Loucy (cell line): ENCODE results near the gene LSM14B.

Experiments used
- H2AFZ ChIP-seq: fragments of 200-600 bp; sonication (generic); 2 replicates; pipeline ENCODE4 v1.6.0; 2016; ENCODE audit warnings: antibody characterized with exemption, mild to moderate bottlenecking, low read length, moderate library complexity
- H3F3A ChIP-seq: fragments of 200-600 bp; 2 replicates; pipeline ENCODE4 v1.6.0; 2016; ENCODE audit warnings: antibody characterized with exemption, low read depth, mild to moderate bottlenecking
- H3K27me3 ChIP-seq: fragments of 200-600 bp; sonication (generic); 2 replicates; pipeline ENCODE4 v1.6.1; 2014; ENCODE audit warnings: low read length, mild to moderate bottlenecking; ENCODE audit not compliant: insufficient read depth, poor library complexity, severe bottlenecking
- H3K36me3 ChIP-seq: fragments of 200-600 bp; sonication (generic); 2 replicates; pipeline ENCODE4 v1.6.1; 2016; ENCODE audit warnings: low read length; ENCODE audit not compliant: insufficient read depth
- H3K4me1 ChIP-seq: fragments of 200-600 bp; sonication (generic); 2 replicates; pipeline ENCODE4 v1.5.1; 2014; ENCODE audit warnings: low read length, mild to moderate bottlenecking; ENCODE audit not compliant: insufficient read depth, poor library complexity, severe bottlenecking
- H3K4me2 ChIP-seq: fragments of 200-600 bp; sonication (generic); 2 replicates; pipeline ENCODE4 v1.6.0; 2014; ENCODE audit warnings: antibody characterized with exemption, low read length, low read depth, mild to moderate bottlenecking; ENCODE audit not compliant: poor library complexity, severe bottlenecking
- H3K4me3 ChIP-seq: fragments of 200-600 bp; sonication (generic); 2 replicates; pipeline ENCODE4 v1.5.1; 2014; ENCODE audit warnings: low read length, mild to moderate bottlenecking, mixed read lengths; ENCODE audit not compliant: poor library complexity, severe bottlenecking
- H3K79me2 ChIP-seq: fragments of 200-600 bp; sonication (generic); 2 replicates; pipeline ENCODE4 v1.6.1; 2014; ENCODE audit warnings: low read length; ENCODE audit not compliant: insufficient read depth
- H3K9ac ChIP-seq: fragments of 200-600 bp; sonication (generic); 2 replicates; pipeline ENCODE4 v1.6.0; 2014; ENCODE audit warnings: mild to moderate bottlenecking, low read depth, low read length, moderate library complexity; ENCODE audit not compliant: poor library complexity, severe bottlenecking
- H3K9me2 ChIP-seq: fragments of 200-600 bp; sonication (generic); replicated peaks from 2 replicates; pipeline ENCODE4 v1.6.1; 2016; ENCODE audit warnings: low read depth, low read length, mixed read lengths
- H3K9me3 ChIP-seq: fragments of 200-600 bp; sonication (generic); 2 replicates; pipeline ENCODE4 v1.6.1; 2014; ENCODE audit warnings: mild to moderate bottlenecking, antibody characterized with exemption, low read length, low read depth; ENCODE audit not compliant: insufficient read depth
- H4K20me1 ChIP-seq: fragments of 200-600 bp; sonication (generic); 2 replicates; pipeline ENCODE4 v1.6.0; 2014; ENCODE audit warnings: antibody characterized with exemption, low read length, mild to moderate bottlenecking; ENCODE audit not compliant: insufficient read depth, poor library complexity, severe bottlenecking
- EZH2phosphoT487 ChIP-seq: fragments of 200-600 bp; IDR thresholded peaks from 2 replicates; pipeline ENCODE4 v1.6.1; 2018; ENCODE audit warnings: antibody characterized with exemption, mild to moderate bottlenecking, moderate library complexity, borderline replicate concordance
- TF ChIP-seq, protein P1 (sequence below): fragments of 200-600 bp; sonication (generic); conservative IDR thresholded peaks from 2 replicates; pipeline ENCODE4 v1.5.1; 2014; ENCODE audit warnings: mild to moderate bottlenecking, antibody characterized with exemption, low read length

LSM14B gene

DNA sequence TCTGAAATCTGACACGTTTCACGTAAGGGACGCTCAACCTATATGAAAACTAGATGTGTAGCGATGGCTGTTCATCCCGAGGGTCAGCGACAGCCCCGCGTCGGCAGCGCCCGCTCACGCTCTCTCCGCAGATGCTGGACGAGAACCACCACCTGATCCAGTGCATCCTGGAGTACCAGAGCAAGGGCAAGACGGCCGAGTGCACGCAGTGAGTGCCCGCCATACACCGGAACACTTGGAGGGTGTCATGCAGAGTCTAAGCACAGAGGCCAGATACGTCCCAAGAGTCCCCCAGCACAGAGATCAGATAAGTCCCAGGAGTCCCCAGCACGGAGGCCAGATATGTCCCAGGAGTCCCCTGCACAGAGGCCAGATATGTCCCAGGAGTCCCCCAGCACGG lies 36.3 kb downstream of the LSM14B start:
- Histone ChIP-seq H3K4me2 (no peak overlapping the region), H3K9me3 (no peaks in the 10 kb centered on the region), H3F3A (no peaks in the 10 kb centered on the region), H3K36me3 (peaks cover 54% of the 10 kb centered on the region; the same call in 1 of the 2 replicates), H3K9ac (no peak overlapping the region), H3K4me1 (no peaks in the 10 kb centered on the region), H3K79me2 (peaks cover 62% of the 10 kb centered on the region), H3K4me3 (no peak overlapping the region), H3K9me2 (no peaks in the 10 kb centered on the region), H3K27me3 (no peaks in the 10 kb centered on the region), H4K20me1 (peaks cover 22% of the 10 kb centered on the region), H2AFZ (no peak overlapping the region)
- TF ChIP-seq, protein P1, sequence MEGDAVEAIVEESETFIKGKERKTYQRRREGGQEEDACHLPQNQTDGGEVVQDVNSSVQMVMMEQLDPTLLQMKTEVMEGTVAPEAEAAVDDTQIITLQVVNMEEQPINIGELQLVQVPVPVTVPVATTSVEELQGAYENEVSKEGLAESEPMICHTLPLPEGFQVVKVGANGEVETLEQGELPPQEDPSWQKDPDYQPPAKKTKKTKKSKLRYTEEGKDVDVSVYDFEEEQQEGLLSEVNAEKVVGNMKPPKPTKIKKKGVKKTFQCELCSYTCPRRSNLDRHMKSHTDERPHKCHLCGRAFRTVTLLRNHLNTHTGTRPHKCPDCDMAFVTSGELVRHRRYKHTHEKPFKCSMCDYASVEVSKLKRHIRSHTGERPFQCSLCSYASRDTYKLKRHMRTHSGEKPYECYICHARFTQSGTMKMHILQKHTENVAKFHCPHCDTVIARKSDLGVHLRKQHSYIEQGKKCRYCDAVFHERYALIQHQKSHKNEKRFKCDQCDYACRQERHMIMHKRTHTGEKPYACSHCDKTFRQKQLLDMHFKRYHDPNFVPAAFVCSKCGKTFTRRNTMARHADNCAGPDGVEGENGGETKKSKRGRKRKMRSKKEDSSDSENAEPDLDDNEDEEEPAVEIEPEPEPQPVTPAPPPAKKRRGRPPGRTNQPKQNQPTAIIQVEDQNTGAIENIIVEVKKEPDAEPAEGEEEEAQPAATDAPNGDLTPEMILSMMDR, result no peak
- TF ChIP-seq EZH2phosphoT487, result no peak

DNA sequence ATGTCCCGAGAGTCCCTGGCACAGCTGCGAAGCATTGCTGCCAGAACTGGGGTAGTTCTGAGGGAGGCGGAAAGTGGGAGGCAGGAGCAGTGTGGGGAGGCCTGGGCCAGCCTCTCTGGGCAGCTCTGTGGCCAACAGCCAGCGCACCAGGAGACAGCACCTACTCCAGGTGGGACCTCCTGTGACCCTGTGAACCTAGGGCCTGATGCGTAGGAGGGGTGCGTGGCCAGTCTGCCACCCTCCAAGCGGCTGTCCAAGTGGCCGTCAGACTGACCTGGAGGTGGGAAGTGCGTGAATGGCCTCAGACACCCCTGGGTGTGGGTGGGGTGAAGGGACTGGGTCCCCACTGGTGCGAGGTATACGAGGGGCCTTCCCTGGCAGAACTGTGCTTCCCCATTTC lies 36.8 kb downstream of the LSM14B start:
- Histone ChIP-seq H3K9ac (no peak overlapping the region), H3K4me1 (no peaks in the 10 kb centered on the region), H3K4me2 (no peak overlapping the region), H3K79me2 (peaks cover 57% of the 10 kb centered on the region), H3K9me3 (no peaks in the 10 kb centered on the region), H3K4me3 (no peak overlapping the region), H3K36me3 (peaks cover 54% of the 10 kb centered on the region; the same call in 1 of the 2 replicates), H2AFZ (no peak overlapping the region), H3K27me3 (no peaks in the 10 kb centered on the region), H4K20me1 (peaks cover 21% of the 10 kb centered on the region), H3K9me2 (no peaks in the 10 kb centered on the region), H3F3A (no peaks in the 10 kb centered on the region)
- TF ChIP-seq, protein P1, result no peak
- TF ChIP-seq EZH2phosphoT487, result no peak

DNA sequence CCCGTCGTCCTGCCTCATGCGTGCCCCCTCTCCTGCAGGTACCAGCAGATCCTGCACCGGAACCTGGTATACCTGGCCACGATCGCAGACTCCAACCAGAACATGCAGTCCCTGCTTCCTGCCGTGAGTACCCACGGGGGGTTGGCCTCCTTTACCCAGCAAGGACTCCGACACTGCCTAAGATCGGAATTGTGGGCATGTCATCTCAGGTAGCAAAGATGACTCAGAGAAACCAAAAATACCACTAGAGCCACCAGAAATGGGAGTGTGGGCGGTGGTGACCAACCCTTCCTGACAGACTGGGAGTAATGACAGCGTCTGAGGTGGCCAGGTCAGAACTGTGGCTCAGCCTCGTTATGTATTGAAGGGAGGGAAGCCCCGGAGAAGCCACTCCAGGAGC lies 37.6 kb downstream of the LSM14B start:
- H3K4me1 ChIP-seq, result no peaks in the 10 kb centered on the region
- H3K4me2 ChIP-seq, result no peak overlapping the region
- peaks cover 58% of the 10 kb centered on the region; the same call in 1 of the 2 replicates for H3K36me3 ChIP-seq
- no peaks in the 10 kb centered on the region for H3F3A ChIP-seq
- peaks cover 21% of the 10 kb centered on the region for H4K20me1 ChIP-seq
- TF ChIP-seq EZH2phosphoT487, result no peak
- TF ChIP-seq, protein P1, result no peak
- no peaks in the 10 kb centered on the region for H3K9me3 ChIP-seq
- H3K27me3 ChIP-seq, result no peaks in the 10 kb centered on the region
- H3K9me2 ChIP-seq, result no peaks in the 10 kb centered on the region
- no peak overlapping the region for H3K9ac ChIP-seq
- H2AFZ ChIP-seq, result no peak overlapping the region
- no peak overlapping the region for H3K4me3 ChIP-seq
- peaks cover 49% of the 10 kb centered on the region for H3K79me2 ChIP-seq
